NCI-H2081 treated with DMSO at 0.1 percent for 48 hours (cell line): ENCODE measurements around the gene CCDC33.
"Not testable (repeated sequence)": the region's sequence is repeated elsewhere in the genome, so short reads cannot be mapped to it uniquely, and the experiment has no call there.

Experiments used
- DNase-seq: peaks from one replicate; lab custom pipeline; 2025; lab: John Stamatoyannopoulos, UW

CCDC33 gene

GRCh38 chr15:74334127-74334526 is 98.0 kb downstream of the CCDC33 start:
- DNase-seq, result no peak

DNA sequence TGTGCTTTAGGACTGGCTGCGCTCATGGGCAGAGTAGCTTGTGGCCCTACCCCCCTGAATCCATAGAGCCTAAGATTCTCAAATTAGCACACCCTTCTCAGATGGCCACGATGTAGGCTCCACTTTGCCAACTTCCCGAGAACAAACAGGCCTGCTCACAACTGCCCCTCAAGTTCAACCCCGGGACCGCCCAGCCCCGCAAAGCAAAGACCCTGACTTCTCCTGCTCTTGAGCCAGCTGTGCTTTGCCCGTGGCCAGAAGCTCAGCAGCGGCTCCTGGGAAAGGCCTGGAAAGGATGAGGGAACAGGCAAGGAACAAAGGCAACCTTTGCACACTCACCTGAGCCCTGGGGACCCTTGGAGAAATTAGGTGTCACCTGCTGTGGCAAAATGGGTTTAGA is 99.3 kb downstream of the CCDC33 start:
- DNase-seq, result no peak

DNA sequence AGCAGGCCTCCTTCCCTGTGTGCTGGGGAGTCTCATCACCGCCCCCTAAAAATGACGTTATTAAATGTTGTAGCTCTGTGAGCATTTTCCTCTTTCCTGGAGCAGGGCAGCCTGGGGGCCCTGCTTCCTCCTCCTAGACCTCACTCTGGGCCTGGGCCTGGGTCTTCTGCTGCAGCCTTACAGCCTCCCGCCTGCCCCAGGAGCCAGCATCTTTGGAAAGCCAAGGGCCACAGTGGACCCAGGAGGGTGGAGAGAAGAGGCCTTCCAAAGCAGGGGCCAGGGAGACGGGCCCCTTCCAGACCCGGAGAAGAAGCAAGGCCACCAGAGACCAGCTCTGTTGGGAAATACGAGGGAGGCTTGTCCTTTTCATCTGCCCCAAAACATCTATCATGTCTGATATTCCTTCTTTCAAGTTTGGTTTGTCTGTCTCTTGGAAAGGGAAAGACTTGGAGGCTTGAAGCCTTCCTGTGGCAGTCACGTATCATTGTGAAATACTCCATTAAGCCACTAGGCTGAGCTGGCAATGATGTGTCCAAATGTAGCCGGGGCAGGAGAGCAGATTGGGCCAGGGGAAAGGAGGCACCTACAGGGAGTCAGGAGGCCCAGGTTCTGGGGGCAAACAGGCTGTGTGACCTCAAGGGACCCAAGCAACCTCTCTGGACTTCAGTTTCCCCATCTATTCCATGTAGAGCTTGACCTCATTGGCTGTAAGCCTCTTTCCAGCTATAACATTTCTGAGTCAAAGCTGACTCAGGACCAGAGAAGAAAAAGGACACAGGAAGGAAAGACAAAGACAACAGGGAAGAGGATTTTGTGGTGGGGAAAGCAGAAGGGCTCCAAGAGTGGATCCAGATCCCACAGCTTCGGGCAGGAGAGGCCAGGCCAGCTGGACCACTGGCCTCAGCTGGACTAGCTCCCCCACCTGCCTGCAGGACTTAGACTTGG is 100.2 kb downstream of the CCDC33 start:
- DNase-seq, result no peak

DNA sequence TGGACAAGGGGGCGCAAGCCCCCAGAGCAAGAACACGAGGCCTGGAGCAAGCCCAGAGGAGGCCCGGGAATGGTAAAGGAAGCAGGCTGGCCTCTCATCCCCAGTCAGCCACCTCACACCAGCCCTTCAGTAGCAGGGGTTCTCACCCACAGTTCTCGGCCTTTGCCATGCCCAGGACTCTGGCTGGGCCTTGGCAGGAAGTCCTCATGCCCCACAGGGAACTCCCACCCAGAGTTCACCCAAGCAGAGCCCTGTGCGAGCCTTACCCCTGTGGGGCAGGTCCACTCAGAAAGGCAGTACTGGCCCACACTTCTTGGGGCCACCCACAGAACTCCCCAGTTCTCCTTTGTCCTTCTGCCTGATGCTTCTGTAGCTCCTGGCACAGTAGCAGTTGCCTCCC is 101.0 kb downstream of the CCDC33 start:
- DNase-seq, result no peak

GRCh38 chr15:74337607-74338211 is 101.6 kb downstream of the CCDC33 start:
- DNase-seq, result no peak

DNA sequence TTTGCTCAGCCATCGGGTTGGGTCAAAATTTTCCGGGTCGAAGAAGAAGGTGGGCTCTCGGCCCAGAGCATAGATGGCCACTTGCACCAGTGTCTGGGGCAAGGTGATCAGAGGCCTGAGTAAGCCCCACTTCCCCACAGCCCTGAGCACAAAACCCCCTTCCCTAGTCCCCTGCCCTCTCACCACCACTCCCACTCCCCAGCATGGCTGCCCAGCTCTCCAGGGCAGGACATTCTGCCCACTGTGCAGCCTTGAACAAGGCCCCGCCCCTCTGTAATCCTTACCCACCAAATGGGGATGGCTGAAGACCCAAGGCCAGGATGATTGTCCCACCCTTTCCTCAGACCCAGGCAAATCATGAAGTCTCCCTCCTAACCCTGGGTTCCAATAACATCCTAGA is 102.5 kb downstream of the CCDC33 start:
- DNase-seq, result no peak

GRCh38 chr15:74339371-74339770 is 103.2 kb downstream of the CCDC33 start:
- DNase-seq, result no peak

DNA sequence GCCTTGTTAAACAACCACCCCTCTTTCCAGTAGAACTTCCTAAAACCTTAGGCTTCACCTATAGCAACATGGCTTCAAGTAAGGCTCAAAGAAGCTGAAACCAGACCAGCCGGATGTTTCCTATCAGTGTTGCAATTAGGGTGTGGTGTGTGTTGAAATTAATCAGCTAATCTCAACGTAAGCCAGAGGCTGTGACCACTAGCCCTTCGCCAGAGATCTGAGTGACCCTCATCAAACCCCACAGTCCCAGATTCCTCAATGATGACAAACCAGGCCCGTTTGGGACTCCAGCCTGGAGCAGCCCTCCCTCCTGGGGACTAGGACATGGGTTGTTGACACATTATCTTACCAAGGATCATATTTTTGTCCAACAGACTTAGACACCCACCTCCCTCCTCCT is 104.0 kb downstream of the CCDC33 start:
- DNase-seq, result no peak

DNA sequence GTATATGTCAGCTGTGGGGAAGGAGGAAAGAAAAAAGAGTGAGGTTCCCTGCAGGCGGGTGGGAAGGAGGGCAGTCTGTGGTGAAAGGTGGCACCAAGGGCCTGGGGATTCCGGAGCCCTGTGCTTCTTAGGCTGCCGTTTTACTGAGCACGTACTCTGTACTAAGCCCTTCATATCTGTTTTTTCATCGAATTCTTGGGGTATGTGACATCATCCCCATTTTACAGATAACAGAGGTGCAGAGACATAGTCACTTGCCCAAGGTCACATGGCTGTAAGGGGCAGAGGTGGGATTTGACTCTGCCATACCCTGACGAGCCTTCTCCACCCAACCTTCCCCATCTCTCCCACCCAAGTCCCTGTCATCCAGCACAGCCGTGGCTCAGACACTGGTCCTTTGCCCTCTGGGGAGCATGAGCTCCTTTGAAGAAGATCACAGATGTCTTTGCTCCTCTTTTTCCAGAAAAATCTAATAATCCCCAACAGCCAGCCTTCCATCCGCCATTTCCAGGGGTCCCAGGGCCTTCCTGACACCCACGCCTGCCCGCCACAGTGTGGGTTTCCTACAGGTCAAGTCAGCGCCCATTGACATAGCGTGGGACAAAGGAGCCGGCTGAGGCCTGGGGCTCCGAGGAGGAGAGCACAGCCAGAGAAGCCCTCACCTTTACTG is 107.1 kb downstream of the CCDC33 start:
- DNase-seq, result no peak

- no peak for DNase-seq
Measured at GRCh38 chr15:74343797-74344127, 107.6 kb downstream of the CCDC33 start.

DNA sequence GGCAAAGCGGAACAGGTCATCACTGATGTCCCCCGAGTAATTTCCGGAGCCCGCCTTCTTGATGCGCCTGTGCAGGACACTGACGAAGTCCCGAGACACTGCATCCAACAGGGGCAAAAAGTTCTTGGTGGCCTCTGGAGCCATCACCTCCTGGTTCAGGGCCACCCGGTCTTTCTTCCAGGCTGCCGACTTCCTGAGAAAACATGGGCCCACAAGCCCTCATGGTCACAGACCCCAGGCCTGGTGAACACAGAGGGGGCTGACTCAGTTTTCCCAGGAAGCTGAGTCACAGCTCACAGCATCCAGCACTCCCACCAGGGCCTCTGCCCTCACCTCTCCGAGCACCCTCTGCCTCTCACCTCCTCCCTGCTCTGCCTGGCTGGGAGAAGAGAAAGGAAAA is 108.9 kb downstream of the CCDC33 start:
- no peak for DNase-seq

DNA sequence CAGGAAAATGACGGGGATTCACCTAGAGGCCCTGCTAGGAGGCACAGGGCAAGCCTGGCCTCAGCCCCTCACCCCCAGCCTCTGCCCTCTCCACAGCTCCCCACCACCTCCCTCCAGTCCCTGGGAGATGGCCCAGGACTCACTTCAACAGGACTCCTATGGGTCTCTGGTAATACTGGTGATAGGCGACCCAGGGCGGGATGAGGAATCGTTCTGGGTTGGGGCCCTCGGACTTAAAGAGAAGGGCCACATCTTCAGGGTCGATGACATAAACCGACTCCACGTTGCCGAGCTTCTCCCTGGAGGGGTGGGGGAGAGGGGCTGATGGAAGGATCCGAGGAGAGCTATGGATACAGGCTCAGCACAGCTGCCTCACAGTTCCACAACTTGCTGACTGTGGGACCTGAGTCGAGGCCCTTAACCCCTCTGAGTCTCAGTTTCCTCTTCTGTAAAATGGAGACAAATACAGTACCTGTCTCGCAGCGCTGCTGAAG is 111.7 kb downstream of the CCDC33 start:
- DNase-seq, result no peak

DNA sequence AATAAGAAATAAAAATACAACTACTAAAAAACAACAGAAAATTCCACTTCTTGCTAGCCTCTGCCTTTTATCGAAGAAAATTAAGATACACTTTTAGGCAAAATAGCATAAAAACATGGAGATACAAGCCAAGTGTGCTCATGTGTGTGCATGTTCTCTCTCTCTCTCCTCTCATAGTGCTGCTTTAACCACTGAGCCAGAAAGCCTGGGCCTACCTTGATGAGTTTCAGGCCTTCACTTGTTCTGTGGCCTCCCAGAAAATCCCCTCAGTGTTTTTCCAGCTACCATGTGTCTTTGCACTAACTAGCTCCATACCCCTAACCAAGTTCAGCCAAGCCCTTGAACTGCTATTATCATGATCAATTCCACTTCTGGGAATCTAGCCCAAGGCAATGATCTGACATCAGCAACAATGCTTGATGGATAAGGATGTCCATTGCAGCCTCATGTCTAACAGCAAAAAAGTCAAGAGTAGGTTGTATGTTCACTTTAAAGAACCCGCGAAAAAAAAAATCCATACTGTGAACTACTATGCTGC is 113.2 kb downstream of the CCDC33 start:
- DNase-seq, result no peak

- no peak for DNase-seq
Measured at GRCh38 chr15:74350295-74351275, 114.5 kb downstream of the CCDC33 start.

- no peak for DNase-seq
Measured at GRCh38 chr15:74351670-74352069, 115.5 kb downstream of the CCDC33 start.

DNA sequence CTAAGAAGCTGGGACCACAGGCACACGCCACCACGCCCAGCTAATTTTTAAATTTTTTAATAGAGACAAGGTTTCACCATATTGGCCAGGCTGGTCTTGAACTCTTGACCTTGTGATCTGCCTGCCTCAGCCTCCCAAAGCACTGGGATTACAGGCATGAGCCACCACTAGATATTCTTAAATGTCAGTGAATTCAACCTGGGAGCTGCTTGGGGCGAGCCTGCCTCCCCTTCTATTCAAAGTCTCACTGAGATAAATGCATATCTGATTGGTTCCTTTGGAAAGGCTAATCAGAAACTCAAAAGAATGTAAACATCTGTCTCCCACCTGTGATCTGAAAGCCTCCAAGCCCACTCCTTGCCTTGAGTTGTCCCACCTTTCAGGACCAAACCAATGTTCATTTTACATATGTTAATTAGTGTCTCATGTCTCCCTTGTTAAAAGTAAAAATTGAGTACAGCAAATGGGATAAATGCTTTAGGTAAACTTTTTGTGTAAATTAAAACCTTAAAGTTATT is 116.3 kb downstream of the CCDC33 start:
- DNase-seq, result no peak

DNA sequence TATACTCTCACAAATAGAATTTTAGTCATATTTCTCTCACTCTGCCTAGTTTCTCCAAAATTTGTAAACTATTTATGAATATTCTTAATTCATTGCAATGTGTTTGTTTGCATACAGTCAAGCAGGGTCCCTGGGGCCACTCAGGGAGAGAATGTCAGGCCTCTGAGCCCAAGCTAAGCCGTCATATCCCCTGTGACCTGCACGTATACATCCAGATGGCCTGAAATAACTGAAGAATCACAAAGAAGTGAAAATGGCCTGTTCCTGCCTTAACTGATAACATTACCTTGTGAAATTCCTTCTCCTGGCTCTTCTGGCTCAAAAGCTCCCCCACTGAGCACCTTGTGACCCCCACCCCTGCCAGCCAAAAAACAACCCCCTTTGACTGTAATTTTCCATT is 117.9 kb downstream of the CCDC33 start:
- DNase-seq, result not testable (repeated sequence)

GRCh38 chr15:74356050-74356449 is 119.9 kb downstream of the CCDC33 start:
- DNase-seq, result not testable (repeated sequence)

DNA sequence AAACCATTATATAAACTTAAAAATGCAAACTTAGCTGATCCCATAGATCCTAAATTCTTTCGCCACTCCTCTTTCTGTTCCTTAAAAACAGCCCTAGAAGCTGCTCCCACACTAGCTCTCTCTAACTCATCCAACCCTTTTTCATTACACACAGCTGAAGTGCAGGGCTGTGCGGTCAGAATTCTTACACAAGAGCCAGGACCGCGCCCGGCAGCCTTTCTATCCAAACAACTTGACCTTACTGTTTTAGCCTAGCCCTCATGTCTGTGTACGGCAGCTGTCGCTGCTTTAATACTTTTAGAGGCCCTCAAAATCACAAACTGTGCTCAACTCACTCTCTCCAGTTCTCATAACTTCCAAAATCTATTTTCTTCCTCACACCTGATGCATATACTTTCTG is 121.4 kb downstream of the CCDC33 start:
- DNase-seq, result not testable (repeated sequence)

GRCh38 chr15:74359376-74359775 is 123.2 kb downstream of the CCDC33 start:
- not testable (repeated sequence) for DNase-seq

- DNase-seq, result not testable (repeated sequence)
Measured at GRCh38 chr15:74360855-74361254, 124.7 kb downstream of the CCDC33 start.
